HG02943 (cell line): ENCODE measurements around the gene BYSL.

Experiments used
- ATAC-seq: cut with Tn5 transposase; IDR thresholded peaks from one replicate; pipeline ENCODE4 v1.9.1; 2021; ENCODE audit warnings: mild to moderate bottlenecking, low read depth, moderate library complexity; ENCODE audit not compliant: unreplicated experiment

Gene BYSL

GRCh38 chr6:41914869-41915530, 6.3 kb upstream of the BYSL start:
- ATAC-seq, result no peak

GRCh38 chr6:41917528-41917927, 3.8 kb upstream of the BYSL start:
- ATAC-seq, result no peak

GRCh38 chr6:41921712-41921998, 356 bp downstream of the BYSL start:
- ATAC-seq, result peak; percentile 6

- ATAC-seq, result no peak
Measured at GRCh38 chr6:41922154-41922553, 855 bp downstream of the BYSL start.

GRCh38 chr6:41927253-41927652, 6.0 kb downstream of the BYSL start:
- ATAC-seq, result no peak

- ATAC-seq, result no peak
Measured at GRCh38 chr6:41929924-41930323, 8.6 kb downstream of the BYSL start.

- no peak for ATAC-seq
Measured at GRCh38 chr6:41931792-41932191, 10.5 kb downstream of the BYSL start.

- no peak for ATAC-seq
Measured at GRCh38 chr6:41932378-41932777, 11.1 kb downstream of the BYSL start.

- no peak for ATAC-seq
Measured at GRCh38 chr6:41934278-41935192, 13.2 kb downstream of the BYSL start.

GRCh38 chr6:41935193-41935574, 13.9 kb downstream of the BYSL start:
- ATAC-seq, result no peak

- ATAC-seq, result no peak
Measured at GRCh38 chr6:41935685-41936072, 14.4 kb downstream of the BYSL start.

- ATAC-seq, result no peak
Measured at GRCh38 chr6:41936073-41936837, 15.0 kb downstream of the BYSL start.

GRCh38 chr6:41937472-41937860, 16.2 kb downstream of the BYSL start:
- ATAC-seq, result no peak

- ATAC-seq, result no peak
Measured at GRCh38 chr6:41937861-41938574, 16.7 kb downstream of the BYSL start.

GRCh38 chr6:41938590-41939175, 17.4 kb downstream of the BYSL start:
- no peak for ATAC-seq

- no peak for ATAC-seq
Measured at GRCh38 chr6:41939176-41939847, 18.0 kb downstream of the BYSL start.

- ATAC-seq, result no peak
Measured at GRCh38 chr6:41939848-41940758, 18.8 kb downstream of the BYSL start.

GRCh38 chr6:41940759-41941279, 19.5 kb downstream of the BYSL start:
- peak; percentile 7 for ATAC-seq
